K562 (cell line): Measurements from ENCODE around the gene LLPH. TPM values are rescaled to one million over a fixed set of nuclear protein-coding genes. Genes with fewer than 3 reads are reported as not detected.

Experiments used
- ATAC-seq: fragments of 200-7000 bp; cut with Tn5 transposase; 3 replicates; pipeline ENCODE4 v1.9.1; 2020; ENCODE audit warnings: moderate library complexity
- BruUV-seq: library from RNA; stranded (reverse); fragments of 400-500 nt; replicated peaks from 2 replicates; lab custom pipeline; 2021; lab: Mats Ljungman, UMichigan
- CTCF ChIA-PET: fragments of 300-600 bp; formaldehyde crosslinking; extraction: SDS; loops from one replicate; lab custom pipeline; 2021; ENCODE audit warnings: low intra/inter-chr PET ratio; lab: Yijun Ruan, JAX
- POLR2A ChIA-PET: fragments of 300-600, 350-650 bp; sonication (Branson Sonifier 250); formaldehyde crosslinking; extraction: SDS; loops from one replicate; lab custom pipeline; 2021; ENCODE audit warnings: antibody characterized with exemption, inconsistent platforms; lab: Yijun Ruan, JAX
- DNase-seq, 4 experiments: peaks; one replicate each; pipeline versions ENCODE4 v3.0.0 to v3.0.0-alpha.2; 2011 to 2018; ENCODE audit warnings: low spot score in 3 of 4, mixed read lengths in 3 of 4; ENCODE audit errors: extremely low read depth in 1 of 4
- FAIRE-seq: peaks from 2 replicates; lab custom pipeline; 2011; peaks lifted over from hg19 to GRCh38; lab: Jason Lieb, UNC
- H2AFZ ChIP-seq: 2 replicates; pipeline ENCODE4 v1.6.0; 2011; ENCODE audit warnings: low read depth, low read length, control low read depth, inconsistent platforms
- H3K27ac ChIP-seq: fragments of 200-600 bp; 3 replicates; pipeline ENCODE4 v1.8.0; 2011; ENCODE audit warnings: low read depth, mild to moderate bottlenecking, control low read depth, inconsistent platforms, low read length, moderate library complexity, mixed read lengths; ENCODE audit errors: extremely low read depth
- H3K27me3 ChIP-seq, 2 experiments: fragments of 300-600 bp in 1 of 2; 2 replicates in 1 of 2; 3 replicates in 1 of 2; pipeline versions ENCODE4 v1.6.0 to v1.8.0; 2011; ENCODE audit warnings: inconsistent platforms in 2 of 2, low read length in 2 of 2, mild to moderate bottlenecking in 1 of 2, mixed read lengths in 1 of 2, moderate library complexity in 1 of 2; ENCODE audit not compliant: control insufficient read depth in 2 of 2, insufficient read depth in 2 of 2
- H3K36me3 ChIP-seq: fragments of 300-600 bp; 3 replicates; pipeline ENCODE4 v1.8.0; 2011; ENCODE audit warnings: mild to moderate bottlenecking, low read length, inconsistent platforms; ENCODE audit not compliant: control insufficient read depth, insufficient read depth
- H3K4me1 ChIP-seq, 2 experiments: fragments of 200-600 bp in 1 of 2; replicated peaks in 1 of 2; 2 replicates in 1 of 2; 3 replicates in 1 of 2; pipeline versions ENCODE4 v1.5.1 to v1.8.0; 2011; ENCODE audit warnings: inconsistent platforms in 2 of 2, low read length in 2 of 2, mild to moderate bottlenecking in 1 of 2, mixed read lengths in 1 of 2, moderate library complexity in 1 of 2; ENCODE audit not compliant: control insufficient read depth in 2 of 2, insufficient read depth in 2 of 2
- H3K4me2 ChIP-seq: 2 replicates; pipeline ENCODE4 v1.6.1; 2011; ENCODE audit warnings: low read length, control low read depth, inconsistent platforms, mixed read lengths; ENCODE audit not compliant: insufficient read depth
- H3K4me3 ChIP-seq: fragments of 200-600 bp; sonication (generic), shearing (Covaris generic); 2 replicates; pipeline ENCODE4 v1.5.1; 2016; ENCODE audit warnings: control low read depth, inconsistent platforms
- H3K79me2 ChIP-seq: fragments of 200-600 bp; 3 replicates; pipeline ENCODE4 v1.8.0; 2011; ENCODE audit warnings: low read length, inconsistent platforms; ENCODE audit not compliant: control insufficient read depth, insufficient read depth
- H3K9ac ChIP-seq, 2 experiments: 2 replicates each; pipeline versions ENCODE4 v1.6.0 to v1.6.1; 2011; ENCODE audit warnings: low read depth in 2 of 2, low read length in 2 of 2, control low read depth in 1 of 2, inconsistent platforms in 1 of 2, mild to moderate bottlenecking in 1 of 2, mixed read lengths in 1 of 2; ENCODE audit not compliant: insufficient read depth in 1 of 2
- H3K9me1 ChIP-seq: one replicate; pipeline ENCODE4 v1.6.0; 2011; ENCODE audit warnings: inconsistent platforms, mild to moderate bottlenecking, low read length, moderate library complexity; ENCODE audit not compliant: control insufficient read depth, insufficient read depth
- H3K9me3 ChIP-seq: replicated peaks from 2 replicates; pipeline ENCODE4 v1.5.1; 2011; ENCODE audit warnings: low read depth, low read length, inconsistent platforms; ENCODE audit not compliant: control insufficient read depth, insufficient read depth
- H4K20me1 ChIP-seq: replicated peaks from 2 replicates; pipeline ENCODE4 v1.6.1; 2011; ENCODE audit warnings: low read length, inconsistent platforms, mixed read lengths; ENCODE audit not compliant: control insufficient read depth, insufficient read depth
- HEY1 ChIP-seq: fragments of 250-450 bp; sonication (Bioruptor Pico); IDR thresholded peaks from 2 replicates; pipeline ENCODE4 v1.5.0; 2020; ENCODE audit warnings: mild to moderate bottlenecking, moderate library complexity, borderline replicate concordance
- ZNF512 ChIP-seq: IDR thresholded peaks from 2 replicates; pipeline ENCODE4 v1.6.1; 2016; ENCODE audit warnings: missing genetic modification characterization, missing compliant biosample characterization
- WGBS: fragments of 100-300 bp; shearing (Covaris generic); methylation state at CpG from one replicate; pipeline ENCODE4 v1.1.6; 2016; ENCODE audit warnings: low coverage, mixed read lengths; ENCODE audit not compliant: insufficient coverage; ENCODE audit errors: missing lambda C conversion rate; 5-methylcytosine and 5-hydroxymethylcytosine counted together
- in situ Hi-C: fragments of 300-500 bp; cut with MboI; formaldehyde crosslinking; loops from 4 replicates; pipeline ENCODE4 v1.15.0; 2018; ENCODE audit warnings: inconsistent platforms, mixed read lengths
- intact Hi-C: fragments of 100-400 bp; cut with micrococcal nuclease; formaldehyde crosslinking; loops from 2 replicates; pipeline ENCODE4 v1.14.2; 2022
- polyA plus RNA-seq, 8 experiments: library from polyadenylated mRNA; depleted of rRNA in 4 of 8; stranded (reverse) in 5 of 8; unstranded in 3 of 8; fragments of >200 nt; fragmentation: Nextera tagmentation in 2 of 8; fragmentation: Illumina TruSeq in 1 of 8; extraction: Ambion mirVana in 2 of 8; extraction: Trizol in 1 of 8; gene quantifications; 2 replicates each; pipeline versions ENCODE4 v1.2.1 to v1.2.3, GENCODE V29; 2011 to 2014; ENCODE audit warnings: inconsistent platforms in 1 of 8, missing spikeins in 1 of 8
- total RNA-seq, 7 experiments: library from RNA; depleted of rRNA in 6 of 7; stranded (reverse); fragments of >200 nt in 6 of 7; fragmentation: Illumina TruSeq in 2 of 7; extraction: Trizol in 2 of 7; gene quantifications; 2 replicates each; pipeline versions ENCODE4 v1.2.1 to v1.2.3, GENCODE V29; 2011 to 2021; ENCODE audit warnings: low replicate concordance in 1 of 7

LLPH gene
- total and polyA plus RNA-seq, 9 of the 15 experiments (the other 6 are each of a cell fraction or from before 2014, with no cell fraction given), result 19.1 to 87.3 (median 59.6) TPM

- Histone ChIP-seq H3K36me3 (no peaks in the 10 kb centered on the region), H4K20me1 (no peaks in the 10 kb centered on the region), H3K4me1 (no peaks in the 10 kb centered on the region), H3K4me3 (no peak overlapping the region), H3K27me3 (peaks cover 2 to 8% of the 10 kb centered on the region in 2 experiments; a peak in 1 of 5 replicates), H3K27ac (no peak overlapping the region), H3K9me3 (no peaks in the 10 kb centered on the region), H3K9ac (no peak overlapping the region), H3K79me2 (no peaks in the 10 kb centered on the region), H3K9me1 (no peaks in the 10 kb centered on the region), H3K4me2 (no peak overlapping the region), H2AFZ (no peak overlapping the region)
- ChIA-PET POLR2A (interaction anchor here (0.8 kb wide), 1 partner anchor 550 kb away, joined by 3 read pairs; no protein-coding TSS in a partner anchor), CTCF (no interaction called here)
- DNase-seq, result no peak
- FAIRE-seq, result no peak
- TF ChIP-seq HEY1 (CRISPR knock-in tag), result no peak
- peak; percentile 52 for TF ChIP-seq ZNF512 (tag)
- intact Hi-C loops, result no loop called here
- ATAC-seq, result no peak
- no TSS peak for BruUV-seq
- WGBS, result 4% methylated on average over 4 of the region's 4 CpGs
- in situ Hi-C loops, result no loop called here
Observed at GRCh38 chr12:66090157-66090556, 40.4 kb downstream of the LLPH start.
